Measurements from ENCODE around the gene HNRNPD. TPM values are rescaled to one million over a fixed set of nuclear protein-coding genes. Genes with fewer than 3 reads are reported as not detected.
"Not testable (repeated sequence)": the region's sequence is repeated elsewhere in the genome, so short reads cannot be mapped to it uniquely, and the experiment has no call there.

The HNRNPD gene
- 40.6 and 47.3 TPM in 2 replicates for total RNA-seq (2014; rRNA removed; shearing (Covaris generic))

- DNase-seq (ENCODE audit: low read depth) = peak; percentile 99
These were observed at the start of gene HNRNPD for GRCh38 chr4:82373816-82374625. Gene HNRNPD, minus strand, starts transcription at chr4:82373991. Its CDS starts 313 bp downstream, at chr4:82373678.

- no peak for DNase-seq (ENCODE audit: low read depth)
These were observed 48.8 kb upstream of the HNRNPD start for GRCh38 chr4:82422616-82423015.

GRCh38 chr4:82421796-82422560 lies 48.2 kb upstream of the HNRNPD start:
- DNase-seq (ENCODE audit: low read depth) = no peak

GRCh38 chr4:82419451-82419850 lies 45.7 kb upstream of the HNRNPD start:
- no peak for DNase-seq (ENCODE audit: low read depth)

GRCh38 chr4:82415922-82416365 lies 42.2 kb upstream of the HNRNPD start:
- no peak for DNase-seq (ENCODE audit: low read depth)

- DNase-seq (ENCODE audit: low read depth) = not testable (repeated sequence)
These were observed 41.3 kb upstream of the HNRNPD start for GRCh38 chr4:82415061-82415460.

- DNase-seq (ENCODE audit: low read depth) = no peak
These were observed 29.9 kb upstream of the HNRNPD start for GRCh38 chr4:82403725-82404124.

- DNase-seq (ENCODE audit: low read depth) = no peak
These were observed 28.5 kb upstream of the HNRNPD start for GRCh38 chr4:82402196-82402775.

GRCh38 chr4:82401600-82401999 lies 27.8 kb upstream of the HNRNPD start:
- DNase-seq (ENCODE audit: low read depth) = no peak

- DNase-seq (ENCODE audit: low read depth) = no peak
These were observed 24.5 kb upstream of the HNRNPD start for GRCh38 chr4:82398263-82398662.

GRCh38 chr4:82397527-82397926 lies 23.7 kb upstream of the HNRNPD start:
- DNase-seq (ENCODE audit: low read depth) = no peak

GRCh38 chr4:82394896-82395295 lies 21.1 kb upstream of the HNRNPD start:
- DNase-seq (ENCODE audit: low read depth) = no peak

- DNase-seq (ENCODE audit: low read depth) = not testable (repeated sequence)
These were observed 16.3 kb upstream of the HNRNPD start for GRCh38 chr4:82390061-82390460.

- DNase-seq (ENCODE audit: low read depth) = peak; percentile 15
These were observed 14.6 kb upstream of the HNRNPD start for GRCh38 chr4:82388405-82388804.

- not testable (repeated sequence) for DNase-seq (ENCODE audit: low read depth)
These were observed 12.5 kb upstream of the HNRNPD start for GRCh38 chr4:82386312-82386711.

GRCh38 chr4:82382751-82383150 lies 9.0 kb upstream of the HNRNPD start:
- DNase-seq (ENCODE audit: low read depth) = no peak

- no peak for DNase-seq (ENCODE audit: low read depth)
These were observed 8.0 kb upstream of the HNRNPD start for GRCh38 chr4:82381661-82382296.

GRCh38 chr4:82381235-82381634 lies 7.4 kb upstream of the HNRNPD start:
- no peak for DNase-seq (ENCODE audit: low read depth)

- no peak for DNase-seq (ENCODE audit: low read depth)
These were observed 7.0 kb upstream of the HNRNPD start for GRCh38 chr4:82380831-82381230.

- peak; percentile 80 for DNase-seq (ENCODE audit: low read depth)
These were observed 6.6 kb upstream of the HNRNPD start for GRCh38 chr4:82380344-82380743.

- no peak for DNase-seq (ENCODE audit: low read depth)
These were observed 2.3 kb upstream of the HNRNPD start for GRCh38 chr4:82376109-82376508.

- no peak for DNase-seq (ENCODE audit: low read depth)
These were observed 340 bp downstream of the HNRNPD start for GRCh38 chr4:82373486-82373815.
